Measurements from ENCODE around the gene SAG.

DNA sequence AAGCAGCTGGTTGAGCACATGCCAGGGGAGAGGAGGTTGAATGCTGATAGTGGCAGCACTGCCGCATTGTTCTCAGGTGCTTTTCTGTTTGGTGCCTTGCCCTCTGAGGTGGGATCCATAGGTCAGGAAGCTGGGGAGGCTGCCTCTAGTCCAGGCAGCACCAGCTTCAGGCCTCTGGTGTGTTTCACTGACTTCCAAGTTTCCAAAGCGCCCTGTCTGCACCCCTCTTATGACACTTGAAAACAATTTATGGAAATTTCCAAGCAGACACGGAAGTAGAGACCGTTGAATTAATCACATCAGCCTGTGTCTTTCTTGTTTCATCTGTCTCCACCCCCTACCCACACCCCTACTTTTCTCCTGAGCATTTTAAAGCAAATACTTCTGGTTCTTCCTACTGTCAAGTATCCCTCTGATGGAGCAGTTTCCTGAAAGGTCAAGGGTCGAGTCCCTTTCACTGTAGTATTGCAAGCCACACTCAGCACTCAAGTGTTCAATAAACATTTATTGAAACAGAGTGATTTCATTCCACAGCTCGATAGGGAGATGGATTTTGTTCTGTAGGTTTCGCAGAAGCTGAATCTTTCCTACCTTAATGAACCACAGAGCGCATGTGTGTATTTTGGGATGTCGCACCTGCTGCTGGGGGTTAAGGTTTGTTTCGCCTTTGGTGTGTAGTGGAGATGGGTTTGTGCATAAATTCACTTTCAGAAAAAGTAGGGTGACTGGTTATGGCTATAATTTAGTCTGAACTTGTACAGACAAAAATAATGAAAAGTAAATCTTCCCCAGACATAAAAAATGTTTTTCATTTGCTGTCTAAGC lies 68.1 kb downstream of the SAG start:
- no peak for TF ChIP-seq EZH2 (IDR thresholded peaks at IDR 0.05; ENCODE audit: borderline replicate concordance, low read depth, low read length, severe bottlenecking)
- TF ChIP-seq, protein P1, sequence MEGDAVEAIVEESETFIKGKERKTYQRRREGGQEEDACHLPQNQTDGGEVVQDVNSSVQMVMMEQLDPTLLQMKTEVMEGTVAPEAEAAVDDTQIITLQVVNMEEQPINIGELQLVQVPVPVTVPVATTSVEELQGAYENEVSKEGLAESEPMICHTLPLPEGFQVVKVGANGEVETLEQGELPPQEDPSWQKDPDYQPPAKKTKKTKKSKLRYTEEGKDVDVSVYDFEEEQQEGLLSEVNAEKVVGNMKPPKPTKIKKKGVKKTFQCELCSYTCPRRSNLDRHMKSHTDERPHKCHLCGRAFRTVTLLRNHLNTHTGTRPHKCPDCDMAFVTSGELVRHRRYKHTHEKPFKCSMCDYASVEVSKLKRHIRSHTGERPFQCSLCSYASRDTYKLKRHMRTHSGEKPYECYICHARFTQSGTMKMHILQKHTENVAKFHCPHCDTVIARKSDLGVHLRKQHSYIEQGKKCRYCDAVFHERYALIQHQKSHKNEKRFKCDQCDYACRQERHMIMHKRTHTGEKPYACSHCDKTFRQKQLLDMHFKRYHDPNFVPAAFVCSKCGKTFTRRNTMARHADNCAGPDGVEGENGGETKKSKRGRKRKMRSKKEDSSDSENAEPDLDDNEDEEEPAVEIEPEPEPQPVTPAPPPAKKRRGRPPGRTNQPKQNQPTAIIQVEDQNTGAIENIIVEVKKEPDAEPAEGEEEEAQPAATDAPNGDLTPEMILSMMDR (IDR thresholded peaks at IDR 0.05; ENCODE audit: extremely low read depth in 1 of 2, insufficient read depth in 1 of 2, low read depth in 1 of 2, low read length in 2 of 2) = no peak
- TF ChIP-seq, protein P2, sequence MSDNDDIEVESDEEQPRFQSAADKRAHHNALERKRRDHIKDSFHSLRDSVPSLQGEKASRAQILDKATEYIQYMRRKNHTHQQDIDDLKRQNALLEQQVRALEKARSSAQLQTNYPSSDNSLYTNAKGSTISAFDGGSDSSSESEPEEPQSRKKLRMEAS (IDR thresholded peaks at IDR 0.05; ENCODE audit: insufficient read depth, insufficient read length) = no peak
